Measurements from ENCODE around the gene ZNF263. TPM values are rescaled to one million over a fixed set of nuclear protein-coding genes. Genes with fewer than 3 reads are reported as not detected.

Gene ZNF263
- total RNA-seq, 2 experiments from 2014 or later: 13.2 to 13.5 TPM

DNA sequence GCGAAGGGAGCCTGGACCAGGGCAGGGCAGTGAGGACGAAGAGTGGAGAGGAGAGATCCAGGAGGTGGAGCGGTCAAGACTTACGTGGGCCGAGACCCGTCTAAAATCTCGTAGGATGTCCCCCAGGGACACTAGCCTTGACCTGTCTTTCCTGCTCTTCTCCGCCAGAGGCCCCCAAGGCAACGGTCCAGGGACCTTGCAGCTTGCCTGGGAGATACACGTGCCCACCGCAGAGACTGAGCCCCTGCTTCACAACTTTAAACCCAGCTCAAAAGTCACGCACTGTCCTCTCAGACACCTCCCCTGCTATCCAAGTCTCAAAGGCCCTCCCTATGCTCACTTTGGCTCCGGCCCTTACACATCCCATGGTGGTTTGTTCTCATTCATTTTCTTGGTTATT, 12.5 kb downstream of the ZNF263 start:
- no peak for DNase-seq
- ChIA-PET CTCF (no interaction called here), POLR2A (no interaction called here)
- Mint-ChIP-seq H3K27me3 (no peaks in the 10 kb centered on the region), H3K4me1 (ENCODE audit: low read depth) (peaks cover 3% of the 10 kb centered on the region), H3K27ac (no peak overlapping the region), H3K36me3 (peaks cover 73% of the 10 kb centered on the region), H3K9me3 (peaks cover 85% of the 10 kb centered on the region), H3K4me3 (no peak overlapping the region)
- intact Hi-C loops (cut with micrococcal nuclease): no loop called here

DNA sequence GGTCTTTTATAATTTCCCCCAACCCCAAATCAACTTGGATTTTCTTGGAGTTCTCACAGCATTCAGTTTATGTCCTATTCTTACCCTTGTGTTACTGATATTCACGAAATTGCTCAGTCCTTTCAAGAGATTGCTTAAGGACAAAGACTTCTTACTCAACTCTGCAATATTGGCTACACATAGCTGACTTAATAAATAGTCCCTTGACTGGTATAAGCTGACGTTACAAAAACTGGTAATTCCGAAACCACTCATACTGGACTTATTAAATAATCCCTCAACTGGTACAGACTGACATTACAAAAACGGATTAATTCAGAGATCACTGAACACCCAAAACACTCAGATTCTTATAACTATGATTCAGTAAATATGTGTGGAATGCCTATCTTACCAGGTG, 21.1 kb downstream of the ZNF263 start:
- peaks cover 12% of the 10 kb centered on the region for H3K4me1 Mint-ChIP-seq (ENCODE audit: low read depth)
- ChIA-PET POLR2A (interaction anchor here (1.0 to 2.7 kb wide), 2 partner anchors 21 to 97 kb away, joined by 3 to 19 read pairs; partner anchors contain the start of genes ZNF174, ZNF263 and ZSCAN32), CTCF (interaction anchor here (1.7 kb wide), 1 partner anchor 20 kb away, joined by 4 read pairs; no protein-coding TSS in a partner anchor)
- DNase-seq: no peak
- peaks cover 70% of the 10 kb centered on the region for H3K9me3 Mint-ChIP-seq
- H3K27ac Mint-ChIP-seq: peak overlapping the region; percentile 54
- H3K4me3 Mint-ChIP-seq: peak overlapping the region; percentile 71
- H3K27me3 Mint-ChIP-seq: no peaks in the 10 kb centered on the region
- intact Hi-C loops (cut with micrococcal nuclease): no loop called here
- peaks cover 72% of the 10 kb centered on the region for H3K36me3 Mint-ChIP-seq

DNA sequence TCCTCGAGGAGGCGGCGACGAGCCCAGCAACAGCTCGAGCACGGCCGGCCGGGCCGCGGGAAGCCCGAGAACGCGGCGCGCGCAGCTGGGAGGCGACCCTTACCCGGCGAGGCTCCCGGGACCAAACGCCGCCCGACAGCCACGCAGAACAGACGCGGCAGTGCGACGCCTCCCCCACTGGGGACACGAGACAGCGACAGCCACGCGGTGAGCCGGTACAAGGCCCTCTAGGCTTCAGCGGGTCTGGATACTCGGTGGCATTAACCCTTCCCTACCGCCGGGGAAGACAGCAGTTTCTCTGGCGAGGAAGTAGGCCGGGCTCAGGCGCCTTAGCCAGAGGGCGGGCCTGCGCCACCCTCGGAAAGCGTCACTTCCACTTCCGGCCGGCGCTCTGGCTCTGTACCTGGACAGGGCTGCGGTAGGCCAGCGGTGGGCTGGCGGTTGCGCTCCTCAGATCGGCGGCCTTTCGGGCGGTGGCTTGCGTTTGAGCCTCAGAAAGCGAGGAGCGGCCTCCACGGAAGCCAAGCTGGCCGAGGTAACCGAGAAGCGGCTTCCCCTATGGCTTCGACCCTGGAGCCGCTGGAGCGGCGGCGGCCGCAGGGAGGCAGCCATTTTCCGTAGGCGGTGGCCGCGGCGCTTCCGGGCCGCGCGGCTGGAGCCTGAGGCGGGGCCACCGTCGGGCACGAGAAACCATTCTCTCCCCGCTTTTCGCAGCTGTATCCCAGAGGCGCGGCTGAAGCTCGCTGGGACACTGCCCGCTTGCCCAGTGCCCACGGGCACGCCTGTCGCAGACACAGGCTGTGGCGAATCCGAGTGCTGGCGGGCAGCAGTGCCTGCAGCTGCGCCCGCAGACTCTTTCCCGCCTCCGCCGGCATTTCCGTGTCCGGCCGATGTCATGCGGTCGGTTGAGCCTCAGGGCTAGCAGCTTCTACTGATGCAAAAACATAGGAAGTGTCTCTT, 22.1 kb downstream of the ZNF263 start, which contains the start of the genes TIGD7 and ZNF75A:
TSS of gene TIGD7 (minus strand) at position 322 of the 960 bp plus-strand sequence. CDS start 4,816 bp downstream, outside the sequence.
TSS of gene ZNF75A (plus strand) at position 389 of the 960 bp plus-strand sequence. CDS start 2,932 bp downstream, outside the sequence.
- ChIA-PET POLR2A (interaction anchor here (0.9 to 2.7 kb wide), 4 partner anchors 22 to 96 kb away, joined by 3 to 19 read pairs (median 4); partner anchors contain the start of genes ZNF174, ZNF263 and ZSCAN32), CTCF (interaction anchor here (1.4 to 1.8 kb wide), 3 partner anchors 10 to 96 kb away, joined by 3 to 4 read pairs (median 3); partner anchors contain the start of genes ZNF174 and ZSCAN32)
- H3K27me3 Mint-ChIP-seq: no peaks in the 10 kb centered on the region
- H3K36me3 Mint-ChIP-seq: peaks cover 69% of the 10 kb centered on the region
- H3K4me1 Mint-ChIP-seq (ENCODE audit: low read depth): peaks cover 12% of the 10 kb centered on the region
- H3K9me3 Mint-ChIP-seq: peaks cover 69% of the 10 kb centered on the region
- peak within 1 kb of the TSS; percentile 71 for H3K4me3 Mint-ChIP-seq
- H3K27ac Mint-ChIP-seq: peak within 1 kb of the TSS; percentile 79
- intact Hi-C loops (cut with micrococcal nuclease): loop anchor here (1.0 kb wide), 3 partner anchors 22 to 195 kb away; partner anchors contain the start of genes ZNF174, ZNF263 and ZSCAN32
- DNase-seq: peak; percentile 88

DNA sequence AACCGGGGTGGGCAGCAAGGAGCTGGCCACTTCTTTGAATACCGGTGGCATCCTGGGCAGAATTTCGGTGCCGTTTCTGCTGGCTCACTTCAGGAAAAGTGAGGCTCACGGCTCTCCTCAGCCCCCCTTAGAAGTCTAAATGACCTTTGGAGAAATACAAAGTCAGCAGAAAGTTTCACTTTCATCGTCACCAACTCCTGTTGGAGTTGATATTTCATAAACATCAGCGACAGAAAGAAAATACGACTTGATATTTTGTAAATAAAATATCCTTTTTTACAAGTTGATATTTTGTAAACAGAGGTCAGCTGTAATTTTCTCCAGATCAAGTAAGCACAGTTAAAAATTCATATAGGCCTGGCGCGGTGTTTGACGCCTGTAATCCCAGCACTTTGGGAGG, 22.8 kb downstream of the ZNF263 start:
- no peak for DNase-seq
- CTCF ChIA-PET: interaction anchor here (1.4 to 1.8 kb wide), 2 partner anchors 10 to 95 kb away, joined by 3 read pairs; partner anchors contain the start of genes ZNF174 and ZSCAN32
- intact Hi-C loops (cut with micrococcal nuclease): no loop called here

DNA sequence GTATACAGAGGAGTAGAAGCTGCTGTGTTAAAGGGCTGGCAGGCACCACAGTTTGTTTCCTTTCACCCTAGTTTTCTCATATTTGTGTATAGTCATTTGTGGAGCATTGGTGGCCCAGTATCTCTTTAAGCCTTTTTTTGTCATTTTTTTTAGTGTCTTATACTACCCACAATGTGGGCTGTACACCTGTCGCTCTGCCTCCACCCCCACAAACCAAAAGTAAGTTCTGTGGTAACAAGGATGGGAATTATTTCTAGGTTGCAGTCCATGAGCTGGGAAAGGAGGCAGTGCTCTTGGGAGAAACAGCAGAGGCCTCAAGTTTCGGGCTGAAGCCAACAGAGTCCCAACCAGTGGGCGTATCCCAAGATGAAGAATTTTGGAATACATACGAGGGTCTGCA, 28.2 kb downstream of the ZNF263 start:
- peaks cover 94% of the 10 kb centered on the region for H3K36me3 Mint-ChIP-seq
- no peaks in the 10 kb centered on the region for H3K4me1 Mint-ChIP-seq (ENCODE audit: low read depth)
- DNase-seq: no peak
- peaks cover 87% of the 10 kb centered on the region for H3K9me3 Mint-ChIP-seq
- ChIA-PET POLR2A (no interaction called here), CTCF (no interaction called here)
- H3K27me3 Mint-ChIP-seq: no peaks in the 10 kb centered on the region
- H3K27ac Mint-ChIP-seq: no peak overlapping the region
- intact Hi-C loops (cut with micrococcal nuclease): no loop called here
- no peak overlapping the region for H3K4me3 Mint-ChIP-seq

More for the DNA sequence above, 22.8 kb downstream of the ZNF263 start:
- Mint-ChIP-seq H3K9me3 (peaks cover 69% of the 10 kb centered on the region), H3K4me1 (ENCODE audit: low read depth) (peaks cover 12% of the 10 kb centered on the region), H3K4me3 (peak overlapping the region; percentile 71), H3K27me3 (no peaks in the 10 kb centered on the region), H3K27ac (peak overlapping the region; percentile 54), H3K36me3 (peaks cover 69% of the 10 kb centered on the region)
- POLR2A ChIA-PET: interaction anchor here (0.9 to 2.7 kb wide), 3 partner anchors 23 to 95 kb away, joined by 3 to 19 read pairs (median 4); partner anchors contain the start of genes ZNF174, ZNF263 and ZSCAN32

DNA sequence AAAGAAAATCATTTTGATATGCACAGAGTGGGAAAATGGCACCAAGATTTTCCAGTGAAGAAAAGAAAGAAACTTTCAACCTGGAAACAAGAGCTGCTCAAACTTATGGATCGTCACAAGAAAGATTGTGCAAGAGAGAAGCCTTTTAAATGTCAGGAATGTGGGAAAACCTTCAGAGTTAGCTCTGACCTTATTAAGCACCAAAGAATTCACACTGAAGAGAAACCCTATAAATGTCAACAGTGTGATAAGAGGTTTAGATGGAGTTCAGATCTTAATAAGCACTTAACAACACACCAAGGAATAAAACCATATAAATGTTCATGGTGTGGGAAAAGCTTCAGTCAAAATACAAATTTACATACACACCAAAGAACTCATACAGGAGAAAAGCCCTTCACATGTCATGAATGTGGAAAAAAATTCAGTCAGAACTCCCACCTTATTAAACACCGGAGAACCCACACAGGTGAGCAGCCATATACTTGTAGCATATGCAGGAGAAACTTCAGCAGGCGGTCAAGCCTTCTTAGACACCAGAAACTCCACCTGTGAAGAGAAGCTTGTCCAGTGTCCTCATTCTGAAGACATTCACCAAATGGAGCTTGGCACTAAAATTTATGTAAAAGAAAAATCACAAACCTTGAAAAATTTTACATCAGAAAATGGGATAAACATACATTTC, 34.2 kb downstream of the ZNF263 start:
- Mint-ChIP-seq H3K9me3 (peaks cover 95% of the 10 kb centered on the region), H3K4me3 (no peak overlapping the region), H3K27ac (no peak overlapping the region), H3K27me3 (no peaks in the 10 kb centered on the region), H3K36me3 (peaks cover 79% of the 10 kb centered on the region), H3K4me1 (ENCODE audit: low read depth) (no peaks in the 10 kb centered on the region)
- ChIA-PET POLR2A (no interaction called here), CTCF (interaction anchor here (0.6 kb wide), 1 partner anchor 80 kb away, joined by 3 read pairs; no protein-coding TSS in a partner anchor)
- no peak for DNase-seq
- intact Hi-C loops (cut with micrococcal nuclease): no loop called here

GRCh38 chr16:3321816-3322215, 38.5 kb downstream of the ZNF263 start:
- ChIA-PET POLR2A (no interaction called here), CTCF (no interaction called here)
- H3K27ac Mint-ChIP-seq: no peak overlapping the region
- no peaks in the 10 kb centered on the region for H3K4me1 Mint-ChIP-seq (ENCODE audit: low read depth)
- H3K36me3 Mint-ChIP-seq: peaks cover 44% of the 10 kb centered on the region
- H3K9me3 Mint-ChIP-seq: peaks cover 77% of the 10 kb centered on the region
- no peak for DNase-seq
- no peaks in the 10 kb centered on the region for H3K27me3 Mint-ChIP-seq
- H3K4me3 Mint-ChIP-seq: no peak overlapping the region
- intact Hi-C loops (cut with micrococcal nuclease): no loop called here

- intact Hi-C loops (cut with micrococcal nuclease): no loop called here
- Mint-ChIP-seq H3K9me3 (peaks cover 42% of the 10 kb centered on the region), H3K4me1 (ENCODE audit: low read depth) (no peaks in the 10 kb centered on the region), H3K4me3 (no peak overlapping the region), H3K27ac (no peak overlapping the region), H3K27me3 (no peaks in the 10 kb centered on the region), H3K36me3 (peaks cover 9% of the 10 kb centered on the region)
- no peak for DNase-seq
- CTCF ChIA-PET: no interaction called here
- POLR2A ChIA-PET: no interaction called here
Measured at GRCh38 chr16:3327514-3327913, 44.2 kb downstream of the ZNF263 start.

GRCh38 chr16:3328104-3328503, 44.8 kb downstream of the ZNF263 start:
- Mint-ChIP-seq H3K27me3 (no peaks in the 10 kb centered on the region), H3K4me3 (no peak overlapping the region), H3K27ac (no peak overlapping the region), H3K9me3 (peaks cover 37% of the 10 kb centered on the region), H3K36me3 (peaks cover 6% of the 10 kb centered on the region), H3K4me1 (ENCODE audit: low read depth) (no peaks in the 10 kb centered on the region)
- no peak for DNase-seq
- ChIA-PET CTCF (no interaction called here), POLR2A (no interaction called here)
- intact Hi-C loops (cut with micrococcal nuclease): no loop called here

DNA sequence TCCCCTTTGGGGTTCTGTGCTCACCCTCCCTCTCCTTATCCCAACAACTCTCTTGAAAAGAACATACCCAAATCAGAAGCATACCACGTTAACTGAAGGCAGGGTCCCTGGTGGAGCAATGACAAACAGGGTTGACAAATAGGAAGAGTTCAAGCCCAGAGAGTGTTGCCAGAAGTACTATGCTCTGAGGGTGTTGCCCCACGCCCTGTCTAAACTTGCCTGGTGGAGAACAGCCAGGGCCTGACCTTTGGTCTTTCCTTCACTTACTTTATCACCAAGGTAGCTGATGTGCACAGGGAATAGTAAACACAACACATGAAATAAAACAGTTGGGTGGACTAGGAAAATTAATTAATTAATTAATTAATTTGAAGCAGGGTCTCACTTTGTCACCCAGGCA, 45.4 kb downstream of the ZNF263 start:
- no peaks in the 10 kb centered on the region for H3K4me1 Mint-ChIP-seq (ENCODE audit: low read depth)
- DNase-seq: no peak
- H3K36me3 Mint-ChIP-seq: peaks cover 7% of the 10 kb centered on the region
- no peak overlapping the region for H3K4me3 Mint-ChIP-seq
- H3K27me3 Mint-ChIP-seq: no peaks in the 10 kb centered on the region
- ChIA-PET POLR2A (no interaction called here), CTCF (no interaction called here)
- no peak overlapping the region for H3K27ac Mint-ChIP-seq
- H3K9me3 Mint-ChIP-seq: peaks cover 34% of the 10 kb centered on the region
- intact Hi-C loops (cut with micrococcal nuclease): no loop called here

Measured in activated CD4-positive, alpha-beta memory T cell treated with anti-CD3 and anti-CD28 coated beads for 36 hours (primary cell).